Measurements from ENCODE around the gene SNRNP70.

GRCh38 chr19:49150944-49151243, 65.6 kb downstream of the SNRNP70 start:
- no peak for TF ChIP-seq CTCF (IDR thresholded peaks at IDR 0.05; ENCODE audit: low read depth, low read length, poor library complexity, severe bottlenecking)
- 0 out of 2 replicates have a peak, but pooled peaks have one; percentile 34 for TF ChIP-seq EZH2phosphoT487 (IDR thresholded peaks at IDR 0.05; ENCODE audit: borderline replicate concordance, low read length)
